DOHH2 (cell line): Measurements from ENCODE around the gene CCDC30.

Source experiments
- H3F3A ChIP-seq: fragments of 200-600 bp; sonication (generic), shearing (Covaris generic); 2 replicates; pipeline ENCODE4 v1.6.0; 2016; ENCODE audit warnings: antibody characterized with exemption, mild to moderate bottlenecking; ENCODE audit not compliant: control insufficient read depth, insufficient read depth
- H3K27ac ChIP-seq: fragments of 200-600 bp; sonication (generic); 2 replicates; pipeline ENCODE4 v1.5.1; 2014; ENCODE audit warnings: low read depth, mild to moderate bottlenecking, low read length, moderate library complexity
- H3K27me3 ChIP-seq: fragments of 200-600 bp; sonication (generic); 2 replicates; pipeline ENCODE4 v1.6.1; 2014; ENCODE audit warnings: mild to moderate bottlenecking, low read length, mixed read lengths; ENCODE audit not compliant: control insufficient read depth
- H3K36me3 ChIP-seq: fragments of 200-600 bp; sonication (generic); 2 replicates; pipeline ENCODE4 v1.6.1; 2014; ENCODE audit warnings: mild to moderate bottlenecking, low read length, moderate library complexity, mixed read lengths; ENCODE audit not compliant: control insufficient read depth
- H3K4me1 ChIP-seq: fragments of 200-600 bp; sonication (generic); 2 replicates; pipeline ENCODE4 v1.6.1; 2014; ENCODE audit warnings: mild to moderate bottlenecking, low read length, mixed read lengths; ENCODE audit not compliant: control insufficient read depth
- H3K4me2 ChIP-seq: fragments of 200-600 bp; sonication (generic); 2 replicates; pipeline ENCODE4 v1.6.0; 2014; ENCODE audit warnings: mild to moderate bottlenecking, low read length, moderate library complexity
- H3K4me3 ChIP-seq: fragments of 200-600 bp; sonication (generic); 2 replicates; pipeline ENCODE4 v1.5.1; 2014; ENCODE audit warnings: mild to moderate bottlenecking, low read length, mixed read lengths
- H3K79me2 ChIP-seq: fragments of 200-600 bp; sonication (generic); 2 replicates; pipeline ENCODE4 v1.6.1; 2014; ENCODE audit warnings: mild to moderate bottlenecking, low read length, mixed read lengths; ENCODE audit not compliant: control insufficient read depth
- H3K9me2 ChIP-seq: fragments of 200-600 bp; sonication (generic); replicated peaks from 2 replicates; pipeline ENCODE4 v1.6.1; 2014; ENCODE audit warnings: mild to moderate bottlenecking, low read length, mixed read lengths; ENCODE audit not compliant: control insufficient read depth
- H3K9me3 ChIP-seq: fragments of 200-600 bp; sonication (generic); 2 replicates; pipeline ENCODE4 v1.6.1; 2014; ENCODE audit warnings: antibody characterized with exemption, low read length, mixed read lengths; ENCODE audit not compliant: control insufficient read depth, insufficient read depth
- H4K20me1 ChIP-seq: fragments of 200-600 bp; sonication (generic); 2 replicates; pipeline ENCODE4 v1.6.0; 2014; ENCODE audit warnings: low read depth, mild to moderate bottlenecking, antibody characterized with exemption, low read length, moderate library complexity; ENCODE audit not compliant: control insufficient read depth, insufficient read depth
- EZH2phosphoT487 ChIP-seq: fragments of 200-600 bp; sonication (generic); IDR thresholded peaks from 2 replicates; pipeline ENCODE4 v1.6.1; 2017; ENCODE audit warnings: borderline replicate concordance, mild to moderate bottlenecking, antibody characterized with exemption, low read length, moderate library complexity, mixed read lengths
- TF ChIP-seq, protein P1 (sequence below): fragments of 200-600 bp; sonication (generic); IDR thresholded peaks from one replicate; pipeline ENCODE4 v1.5.1; 2014; ENCODE audit warnings: antibody characterized with exemption, mild to moderate bottlenecking, low read depth, low read length; ENCODE audit not compliant: poor library complexity, severe bottlenecking

CCDC30 gene

DNA sequence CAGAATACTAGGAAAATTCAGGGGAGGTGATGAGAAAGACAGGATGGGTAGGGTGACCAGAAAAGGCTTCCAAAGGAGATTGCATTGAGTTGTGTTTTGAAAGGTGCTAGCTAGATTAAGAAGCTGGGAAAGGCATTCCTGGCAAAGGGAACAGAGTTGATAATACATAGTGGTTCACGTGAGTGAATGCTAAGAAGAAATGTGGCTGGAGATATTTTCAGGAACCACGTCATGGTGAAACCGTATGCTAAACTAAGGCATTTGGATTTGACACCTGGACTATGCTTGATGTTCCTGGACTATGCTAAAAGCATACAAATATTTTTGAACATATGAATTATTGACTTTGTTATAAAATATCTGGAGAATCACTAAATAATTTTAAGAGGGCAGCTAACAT lies 14.7 kb downstream of the CCDC30 start:
- TF ChIP-seq EZH2phosphoT487, result no peak
- TF ChIP-seq, protein P1, sequence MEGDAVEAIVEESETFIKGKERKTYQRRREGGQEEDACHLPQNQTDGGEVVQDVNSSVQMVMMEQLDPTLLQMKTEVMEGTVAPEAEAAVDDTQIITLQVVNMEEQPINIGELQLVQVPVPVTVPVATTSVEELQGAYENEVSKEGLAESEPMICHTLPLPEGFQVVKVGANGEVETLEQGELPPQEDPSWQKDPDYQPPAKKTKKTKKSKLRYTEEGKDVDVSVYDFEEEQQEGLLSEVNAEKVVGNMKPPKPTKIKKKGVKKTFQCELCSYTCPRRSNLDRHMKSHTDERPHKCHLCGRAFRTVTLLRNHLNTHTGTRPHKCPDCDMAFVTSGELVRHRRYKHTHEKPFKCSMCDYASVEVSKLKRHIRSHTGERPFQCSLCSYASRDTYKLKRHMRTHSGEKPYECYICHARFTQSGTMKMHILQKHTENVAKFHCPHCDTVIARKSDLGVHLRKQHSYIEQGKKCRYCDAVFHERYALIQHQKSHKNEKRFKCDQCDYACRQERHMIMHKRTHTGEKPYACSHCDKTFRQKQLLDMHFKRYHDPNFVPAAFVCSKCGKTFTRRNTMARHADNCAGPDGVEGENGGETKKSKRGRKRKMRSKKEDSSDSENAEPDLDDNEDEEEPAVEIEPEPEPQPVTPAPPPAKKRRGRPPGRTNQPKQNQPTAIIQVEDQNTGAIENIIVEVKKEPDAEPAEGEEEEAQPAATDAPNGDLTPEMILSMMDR, result no peak
- no peak overlapping the region for H3K4me3 ChIP-seq

DNA sequence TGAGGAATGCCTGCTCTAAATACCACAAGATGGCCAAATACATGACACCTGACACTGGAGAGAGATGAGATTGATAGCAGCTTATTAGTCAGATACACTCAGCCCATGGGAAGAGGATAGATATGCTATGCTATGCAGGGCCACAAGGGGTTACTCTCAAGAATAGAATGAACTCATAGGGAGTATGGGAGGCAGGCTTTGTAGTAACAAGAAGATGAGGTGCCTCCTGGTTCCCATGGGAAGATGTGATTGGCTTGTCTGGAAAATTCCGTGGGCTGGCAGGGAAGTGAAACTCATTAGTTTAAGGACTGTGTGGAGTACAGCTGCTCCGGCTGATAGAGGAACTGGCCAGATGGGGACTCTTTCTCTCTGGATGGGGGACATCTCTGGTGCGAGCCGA lies 16.5 kb downstream of the CCDC30 start:
- no peaks in the 10 kb centered on the region for H3K9me2 ChIP-seq
- no peaks in the 10 kb centered on the region; the same call in 1 of the 2 replicates for H3K27me3 ChIP-seq
- H3F3A ChIP-seq, result no peaks in the 10 kb centered on the region
- H3K4me1 ChIP-seq, result no peaks in the 10 kb centered on the region
- no peak overlapping the region for H3K4me3 ChIP-seq
- no peaks in the 10 kb centered on the region for H3K79me2 ChIP-seq
- no peak overlapping the region for H3K4me2 ChIP-seq
- TF ChIP-seq EZH2phosphoT487, result no peak
- TF ChIP-seq, protein P1, result no peak
- H3K36me3 ChIP-seq, result no peaks in the 10 kb centered on the region
- H3K9me3 ChIP-seq, result no peaks in the 10 kb centered on the region
- H3K27ac ChIP-seq, result no peak overlapping the region
- no peaks in the 10 kb centered on the region for H4K20me1 ChIP-seq

More for the DNA sequence above, 14.7 kb downstream of the CCDC30 start:
- no peak overlapping the region for H3K4me2 ChIP-seq
- no peaks in the 10 kb centered on the region for H3K36me3 ChIP-seq
- H3K27me3 ChIP-seq, result peaks cover 4% of the 10 kb centered on the region
- H3K9me3 ChIP-seq, result no peaks in the 10 kb centered on the region
- H3K79me2 ChIP-seq, result no peaks in the 10 kb centered on the region
- no peaks in the 10 kb centered on the region for H4K20me1 ChIP-seq
- H3K4me1 ChIP-seq, result no peaks in the 10 kb centered on the region
- H3F3A ChIP-seq, result no peaks in the 10 kb centered on the region
- no peak overlapping the region for H3K27ac ChIP-seq
- H3K9me2 ChIP-seq, result no peaks in the 10 kb centered on the region

- H3K4me2 ChIP-seq, result no peak overlapping the region
- H3K4me3 ChIP-seq, result no peak overlapping the region
- H3K79me2 ChIP-seq, result no peaks in the 10 kb centered on the region
- no peaks in the 10 kb centered on the region for H3K4me1 ChIP-seq
- no peaks in the 10 kb centered on the region; the same call in 1 of the 2 replicates for H3K27me3 ChIP-seq
- H3K9me2 ChIP-seq, result no peaks in the 10 kb centered on the region
- H3K36me3 ChIP-seq, result no peaks in the 10 kb centered on the region
- no peak overlapping the region for H3K27ac ChIP-seq
- no peak for TF ChIP-seq EZH2phosphoT487
- TF ChIP-seq, protein P1, result no peak
- no peaks in the 10 kb centered on the region for H3F3A ChIP-seq
- no peaks in the 10 kb centered on the region for H3K9me3 ChIP-seq
- H4K20me1 ChIP-seq, result no peaks in the 10 kb centered on the region
Observed at GRCh38 chr1:42480921-42481320, 17.8 kb downstream of the CCDC30 start.

- Histone ChIP-seq H3K9me3 (no peaks in the 10 kb centered on the region), H3K4me2 (no peak overlapping the region), H3K27me3 (no peaks in the 10 kb centered on the region; the same call in 1 of the 2 replicates), H4K20me1 (no peaks in the 10 kb centered on the region), H3K27ac (no peak overlapping the region), H3K9me2 (no peaks in the 10 kb centered on the region), H3K79me2 (no peaks in the 10 kb centered on the region), H3K36me3 (no peaks in the 10 kb centered on the region), H3K4me3 (no peak overlapping the region), H3F3A (no peaks in the 10 kb centered on the region), H3K4me1 (no peaks in the 10 kb centered on the region)
- TF ChIP-seq, protein P1, result no peak
- no peak for TF ChIP-seq EZH2phosphoT487
Observed at GRCh38 chr1:42482635-42483153, 19.6 kb downstream of the CCDC30 start.
